Inflammatory macrophage (primary cell): ENCODE measurements around the gene MRPS18C.
"Not testable (repeated sequence)": the region's sequence is repeated elsewhere in the genome, so short reads cannot be mapped to it uniquely, and the experiment has no call there.

Source experiments
- DNase-seq, 2 donors: peaks; one replicate each; pipeline ENCODE4 v3.0.0-alpha.2; 2020 to 2022

Gene MRPS18C

GRCh38 chr4:83498187-83498586, 42.3 kb downstream of the MRPS18C start:
- no peak for DNase-seq

- not testable (repeated sequence) for DNase-seq
These were observed 45.8 kb downstream of the MRPS18C start for GRCh38 chr4:83501671-83502070.

GRCh38 chr4:83503974-83504373, 48.1 kb downstream of the MRPS18C start:
- DNase-seq = no peak

GRCh38 chr4:83504503-83504902, 48.6 kb downstream of the MRPS18C start:
- DNase-seq = no peak

- DNase-seq = no peak
These were observed 49.1 kb downstream of the MRPS18C start for GRCh38 chr4:83504996-83505395.

- peak; percentile 73 to 75 for DNase-seq
These were observed 53.3 kb downstream of the MRPS18C start for GRCh38 chr4:83509156-83509585.

GRCh38 chr4:83510442-83510841, 54.6 kb downstream of the MRPS18C start:
- no peak for DNase-seq
